ENCODE results near the gene MYDGF.

GRCh38 chr19:4695224-4695731 is 25.1 kb upstream of the MYDGF start:
- TF ChIP-seq, protein P1, sequence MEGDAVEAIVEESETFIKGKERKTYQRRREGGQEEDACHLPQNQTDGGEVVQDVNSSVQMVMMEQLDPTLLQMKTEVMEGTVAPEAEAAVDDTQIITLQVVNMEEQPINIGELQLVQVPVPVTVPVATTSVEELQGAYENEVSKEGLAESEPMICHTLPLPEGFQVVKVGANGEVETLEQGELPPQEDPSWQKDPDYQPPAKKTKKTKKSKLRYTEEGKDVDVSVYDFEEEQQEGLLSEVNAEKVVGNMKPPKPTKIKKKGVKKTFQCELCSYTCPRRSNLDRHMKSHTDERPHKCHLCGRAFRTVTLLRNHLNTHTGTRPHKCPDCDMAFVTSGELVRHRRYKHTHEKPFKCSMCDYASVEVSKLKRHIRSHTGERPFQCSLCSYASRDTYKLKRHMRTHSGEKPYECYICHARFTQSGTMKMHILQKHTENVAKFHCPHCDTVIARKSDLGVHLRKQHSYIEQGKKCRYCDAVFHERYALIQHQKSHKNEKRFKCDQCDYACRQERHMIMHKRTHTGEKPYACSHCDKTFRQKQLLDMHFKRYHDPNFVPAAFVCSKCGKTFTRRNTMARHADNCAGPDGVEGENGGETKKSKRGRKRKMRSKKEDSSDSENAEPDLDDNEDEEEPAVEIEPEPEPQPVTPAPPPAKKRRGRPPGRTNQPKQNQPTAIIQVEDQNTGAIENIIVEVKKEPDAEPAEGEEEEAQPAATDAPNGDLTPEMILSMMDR (IDR thresholded peaks at IDR 0.05; ENCODE audit: insufficient read depth, low read depth, low read length): no peak
- TF ChIP-seq EZH2 (IDR thresholded peaks at IDR 0.05; ENCODE audit: insufficient read depth, low read length): no peak

Measured in astrocyte (in vitro differentiated cells and primary cell).